Mesodermal cell (in vitro differentiated cells): Measurements from ENCODE around the gene SMG6.

ENCODE experiments used
- H3K27ac ChIP-seq: 2 replicates; pipeline ENCODE4 v1.7.0; 2013; ENCODE audit warnings: mild to moderate bottlenecking, low read depth, low read length, moderate library complexity; ENCODE audit not compliant: severe bottlenecking
- H3K36me3 ChIP-seq: 2 replicates; pipeline ENCODE4 v1.7.1; 2013; ENCODE audit warnings: mild to moderate bottlenecking, low read length, moderate library complexity; ENCODE audit not compliant: control insufficient read depth, insufficient read depth
- H3K4me1 ChIP-seq: one replicate; pipeline ENCODE4 v1.7.1; 2013; ENCODE audit warnings: mild to moderate bottlenecking, low read length; ENCODE audit not compliant: insufficient read depth, control insufficient read depth, poor library complexity, severe bottlenecking
- H3K4me3 ChIP-seq: 2 replicates; pipeline ENCODE4 v1.7.0; 2013; ENCODE audit warnings: low read length, control low read depth, mild to moderate bottlenecking; ENCODE audit not compliant: insufficient read depth, poor library complexity, severe bottlenecking; ENCODE audit errors: extremely low read depth
- H3K9me3 ChIP-seq: 2 replicates; pipeline ENCODE4 v1.7.1; 2013; ENCODE audit warnings: mild to moderate bottlenecking, low read length, moderate library complexity; ENCODE audit not compliant: control insufficient read depth
- WGBS, 2 experiments: methylation state at CpG; one replicate each; pipeline ENCODE4 v1.1.5; 2013; ENCODE audit warnings: missing lambda C conversion rate in 2 of 2; ENCODE audit not compliant: insufficient coverage in 2 of 2; 5-methylcytosine and 5-hydroxymethylcytosine counted together

The SMG6 gene

GRCh38 chr17:2087597-2088211 is 215.9 kb downstream of the SMG6 start:
- Histone ChIP-seq H3K9me3 (no peaks in the 10 kb centered on the region), H3K27ac (peak overlapping the region; percentile 10), H3K4me1 (peaks cover 57% of the 10 kb centered on the region), H3K4me3 (no peak overlapping the region), H3K36me3 (peaks cover 13% of the 10 kb centered on the region)
- WGBS, 2 experiments = 93 to 96% methylated on average over 8 of the region's 10 CpGs

- H3K27ac ChIP-seq = no peak overlapping the region
Measured at GRCh38 chr17:2086306-2086705, 217.3 kb downstream of the SMG6 start.

DNA sequence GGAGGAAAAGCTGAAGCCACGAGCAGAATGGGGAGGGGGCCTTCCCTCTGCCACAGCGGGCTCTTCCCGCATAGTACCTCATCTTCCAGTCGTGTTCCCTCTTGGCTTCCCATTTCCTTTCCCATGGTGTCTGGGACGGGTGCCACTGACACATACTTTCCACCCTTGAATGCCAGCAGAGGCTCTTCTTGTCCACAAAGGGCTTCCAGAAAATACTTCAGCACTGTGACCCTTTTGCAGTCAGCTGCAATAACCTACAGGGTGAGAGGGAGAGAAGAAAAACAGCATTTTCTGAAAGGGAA is 218.0 kb downstream of the SMG6 start:
- Histone ChIP-seq H3K4me1 (peaks cover 61% of the 10 kb centered on the region), H3K27ac (peak overlapping the region; percentile 72), H3K4me3 (no peak overlapping the region)

More at GRCh38 chr17:2086306-2086705, 217.3 kb downstream of the SMG6 start:
- Histone ChIP-seq H3K36me3 (peaks cover 21% of the 10 kb centered on the region), H3K4me1 (peaks cover 67% of the 10 kb centered on the region), H3K9me3 (no peaks in the 10 kb centered on the region), H3K4me3 (no peak overlapping the region)
- 92 to 97% methylated on average over 3 of the region's 3 CpGs for WGBS, 2 experiments

DNA sequence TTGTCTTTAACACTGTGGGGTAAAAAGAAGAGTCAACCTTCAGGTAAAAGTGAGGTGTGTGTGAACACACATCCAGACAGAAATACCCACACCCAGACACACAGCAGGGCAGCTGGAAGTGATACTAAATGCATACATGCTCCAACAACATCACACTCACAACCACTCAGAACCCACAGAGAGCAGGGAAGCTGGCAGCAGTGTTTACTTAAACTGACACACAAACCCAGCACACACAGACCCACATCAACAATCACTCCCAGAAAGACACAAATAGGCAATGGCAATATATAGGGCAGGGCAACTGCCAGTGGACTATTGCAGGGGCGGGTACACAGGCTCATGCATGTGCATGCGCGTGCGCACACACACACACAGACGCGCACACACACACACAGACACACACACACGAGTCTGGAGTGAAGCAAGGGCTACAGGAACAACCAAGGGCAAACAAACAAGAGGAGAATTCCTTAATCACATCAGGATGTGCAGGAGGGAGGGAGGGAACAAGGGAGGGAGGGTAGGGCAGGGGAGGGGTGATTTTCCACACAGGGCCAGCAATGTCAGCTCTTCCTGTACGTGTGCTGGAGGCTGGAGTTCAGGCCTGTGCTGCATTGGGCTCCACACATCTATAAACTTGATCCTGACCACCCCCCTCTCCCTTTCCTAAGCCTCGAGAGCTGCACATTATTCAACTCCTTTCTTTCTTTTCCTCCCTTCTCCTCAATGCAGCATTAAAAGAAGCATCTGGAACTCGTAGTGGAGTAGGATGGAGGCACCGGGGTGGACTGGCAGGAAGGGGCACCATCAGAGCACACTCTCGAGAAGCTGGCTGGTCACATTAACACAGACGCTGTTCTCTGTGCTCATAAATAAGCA is 218.6 kb downstream of the SMG6 start:
- Histone ChIP-seq H3K4me1 (peaks cover 58% of the 10 kb centered on the region), H3K9me3 (no peaks in the 10 kb centered on the region), H3K4me3 (no peak overlapping the region), H3K27ac (peak overlapping the region; percentile 72), H3K36me3 (peaks cover 34% of the 10 kb centered on the region)
- WGBS, 2 experiments = 93 to 96% methylated on average over 3 to 5 of the region's 13 CpGs

More for the DNA sequence above, 218.0 kb downstream of the SMG6 start:
- H3K36me3 ChIP-seq = peaks cover 28% of the 10 kb centered on the region
- no peaks in the 10 kb centered on the region for H3K9me3 ChIP-seq
- WGBS, 2 experiments = 98% methylated on average over 5 of the region's 5 CpGs; no CpG with 5 or more reads in 1 of the 2 experiments

GRCh38 chr17:2084036-2084765 is 219.4 kb downstream of the SMG6 start:
- 94 to 98% methylated on average over 5 to 6 of the region's 8 CpGs for WGBS, 2 experiments
- peak overlapping the region; percentile 16 for H3K27ac ChIP-seq
- H3K9me3 ChIP-seq = no peaks in the 10 kb centered on the region
- H3K36me3 ChIP-seq = peaks cover 42% of the 10 kb centered on the region
- no peak overlapping the region for H3K4me3 ChIP-seq
- H3K4me1 ChIP-seq = peaks cover 50% of the 10 kb centered on the region

GRCh38 chr17:2083613-2084035 is 220.0 kb downstream of the SMG6 start:
- H3K36me3 ChIP-seq = peaks cover 43% of the 10 kb centered on the region
- no peak overlapping the region for H3K4me3 ChIP-seq
- peak overlapping the region; percentile 16 for H3K27ac ChIP-seq
- peaks cover 45% of the 10 kb centered on the region for H3K4me1 ChIP-seq
- no peaks in the 10 kb centered on the region for H3K9me3 ChIP-seq
- 91 to 95% methylated on average over 6 to 7 of the region's 7 CpGs for WGBS, 2 experiments

DNA sequence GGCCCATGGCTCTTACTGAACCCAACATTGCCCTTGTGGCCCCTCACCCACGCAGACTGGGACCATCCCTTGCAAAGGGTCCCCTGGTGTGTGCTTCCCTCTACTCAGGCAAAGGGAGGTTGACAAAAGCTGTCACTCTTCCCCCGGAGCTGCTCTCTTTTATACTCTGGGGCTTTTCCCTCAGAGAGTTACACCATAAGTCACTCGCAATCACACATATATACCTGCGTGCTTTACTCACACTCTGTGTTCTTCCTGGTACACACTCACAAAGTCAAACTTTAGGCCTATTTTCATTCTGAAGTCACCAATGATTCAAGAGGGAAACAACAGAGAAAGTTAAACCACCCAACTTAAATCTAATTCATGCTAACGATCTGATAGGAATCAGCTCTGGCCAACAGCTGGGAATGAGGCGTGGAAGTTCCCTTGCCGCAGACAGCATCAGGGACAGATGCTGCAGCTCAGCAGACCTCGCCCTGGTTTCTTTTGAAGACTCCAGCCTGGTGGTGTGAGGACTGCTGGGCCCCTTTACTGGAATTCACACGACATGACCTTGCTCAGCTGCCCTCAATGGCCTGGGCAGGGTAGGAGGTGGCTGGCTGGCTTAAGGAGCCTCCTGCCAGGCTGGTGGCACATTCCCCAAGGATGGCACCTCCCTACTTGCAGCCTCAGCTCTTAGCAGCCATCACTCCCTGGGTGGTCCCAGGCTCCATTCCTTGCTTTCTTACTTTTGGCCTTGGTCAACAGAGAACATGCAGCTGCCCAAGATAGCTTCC is 221.4 kb downstream of the SMG6 start:
- no peaks in the 10 kb centered on the region for H3K9me3 ChIP-seq
- H3K4me1 ChIP-seq = peaks cover 36% of the 10 kb centered on the region
- peaks cover 48% of the 10 kb centered on the region for H3K36me3 ChIP-seq
- no peak overlapping the region for H3K4me3 ChIP-seq
- WGBS, 2 experiments = 74 to 77% methylated on average over 6 to 7 of the region's 9 CpGs
- no peak overlapping the region for H3K27ac ChIP-seq

- WGBS, 2 experiments = 98 to 100% methylated on average over 5 to 8 of the region's 9 CpGs
- H3K4me1 ChIP-seq = peaks cover 36% of the 10 kb centered on the region
- peaks cover 54% of the 10 kb centered on the region for H3K36me3 ChIP-seq
- no peaks in the 10 kb centered on the region for H3K9me3 ChIP-seq
- H3K27ac ChIP-seq = no peak overlapping the region
- no peak overlapping the region for H3K4me3 ChIP-seq
Measured at GRCh38 chr17:2081564-2081963, 222.0 kb downstream of the SMG6 start.

DNA sequence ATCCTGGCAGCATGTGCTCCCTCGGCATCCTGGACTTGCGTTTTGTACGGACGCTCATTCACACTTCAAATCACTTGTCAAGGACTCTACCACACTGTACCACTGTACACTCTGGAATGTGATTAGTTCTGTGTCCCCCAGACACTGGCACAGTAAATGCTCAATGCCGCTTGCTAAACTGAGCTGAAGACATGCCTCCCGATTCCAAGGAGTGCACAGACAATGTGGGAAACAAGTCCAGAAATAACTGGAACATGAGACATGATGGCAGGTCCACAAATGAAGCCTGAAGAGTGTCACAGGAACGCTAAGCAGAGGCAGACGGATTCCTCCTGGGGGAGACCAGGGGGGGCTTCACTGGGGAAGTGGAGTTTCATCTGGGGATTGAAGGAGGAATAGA is 226.5 kb downstream of the SMG6 start:
- Histone ChIP-seq H3K36me3 (peaks cover 75% of the 10 kb centered on the region), H3K4me1 (peaks cover 14% of the 10 kb centered on the region), H3K9me3 (no peaks in the 10 kb centered on the region), H3K4me3 (no peak overlapping the region), H3K27ac (no peak overlapping the region)
- 94 to 98% methylated on average over 4 to 5 of the region's 8 CpGs for WGBS, 2 experiments
